ENCODE results near the gene EBF4. TPM values are rescaled to one million over a fixed set of nuclear protein-coding genes. Genes with fewer than 3 reads are reported as not detected.

The EBF4 gene
- total RNA-seq, 4 donors from 2014 or later = 3.7 to 101 (median 5.4) TPM

GRCh38 chr20:2771631-2772080 lies 79.1 kb downstream of the EBF4 start:
- TF ChIP-seq, protein P1, sequence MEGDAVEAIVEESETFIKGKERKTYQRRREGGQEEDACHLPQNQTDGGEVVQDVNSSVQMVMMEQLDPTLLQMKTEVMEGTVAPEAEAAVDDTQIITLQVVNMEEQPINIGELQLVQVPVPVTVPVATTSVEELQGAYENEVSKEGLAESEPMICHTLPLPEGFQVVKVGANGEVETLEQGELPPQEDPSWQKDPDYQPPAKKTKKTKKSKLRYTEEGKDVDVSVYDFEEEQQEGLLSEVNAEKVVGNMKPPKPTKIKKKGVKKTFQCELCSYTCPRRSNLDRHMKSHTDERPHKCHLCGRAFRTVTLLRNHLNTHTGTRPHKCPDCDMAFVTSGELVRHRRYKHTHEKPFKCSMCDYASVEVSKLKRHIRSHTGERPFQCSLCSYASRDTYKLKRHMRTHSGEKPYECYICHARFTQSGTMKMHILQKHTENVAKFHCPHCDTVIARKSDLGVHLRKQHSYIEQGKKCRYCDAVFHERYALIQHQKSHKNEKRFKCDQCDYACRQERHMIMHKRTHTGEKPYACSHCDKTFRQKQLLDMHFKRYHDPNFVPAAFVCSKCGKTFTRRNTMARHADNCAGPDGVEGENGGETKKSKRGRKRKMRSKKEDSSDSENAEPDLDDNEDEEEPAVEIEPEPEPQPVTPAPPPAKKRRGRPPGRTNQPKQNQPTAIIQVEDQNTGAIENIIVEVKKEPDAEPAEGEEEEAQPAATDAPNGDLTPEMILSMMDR (IDR thresholded peaks at IDR 0.05) = no peak
- TF ChIP-seq POLR2A (IDR thresholded peaks at IDR 0.05) = no peak
- TF ChIP-seq EP300 (IDR thresholded peaks at IDR 0.05; ENCODE audit: low read depth) = no peak
- TF ChIP-seq POLR2AphosphoS5 (IDR thresholded peaks at IDR 0.05) = no peak
- Histone ChIP-seq H3K4me3 (no peak overlapping the region), H3K27ac (no peak overlapping the region), H3K27me3 (peaks cover 29% of the 10 kb centered on the region), H3K36me3 (no peaks in the 10 kb centered on the region), H3K4me1 (peaks cover 0 to 5% (median 1%) of the 10 kb centered on the region in 4 donors), H3K9me3 (no peaks in the 10 kb centered on the region)
- in situ Hi-C loops (cut with MboI; ENCODE audit: low pct_ligation_motif_present in 1 of 4, low pct_unique_long_range_greater_than_20kb in 1 of 4, low sequenced_read_pairs in 3 of 4) = no loop called here
- intact Hi-C loops (cut with DNase I; ENCODE audit: low total_unique reads) = no loop called here
- 55 to 80% methylated on average over 1 to 12 of the region's 12 CpGs for WGBS, 2 donors (ENCODE audit: low coverage in 1 of 2)
- DNase-seq = no peak

DNA sequence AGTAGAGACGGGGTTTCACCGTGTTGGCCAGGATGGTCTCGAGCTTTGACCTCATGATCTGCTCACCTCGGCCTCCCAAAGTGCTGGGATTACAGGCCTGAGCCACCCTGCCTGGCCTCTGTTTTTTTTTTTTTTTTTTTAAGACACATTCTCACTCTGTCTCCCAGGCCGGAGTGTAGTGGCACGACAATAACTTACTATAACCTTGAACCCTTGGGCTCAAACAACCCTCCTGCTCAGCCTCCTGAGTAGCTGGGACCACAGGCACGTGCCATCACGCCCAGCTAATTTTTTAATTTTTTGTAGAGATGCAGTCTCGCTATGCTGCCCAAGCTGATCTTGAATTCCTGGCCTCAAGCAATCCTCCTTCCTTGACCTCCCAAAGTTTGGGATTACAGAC lies 81.2 kb downstream of the EBF4 start:
- in situ Hi-C loops (cut with MboI; ENCODE audit: low pct_ligation_motif_present in 1 of 4, low pct_unique_long_range_greater_than_20kb in 1 of 4, low sequenced_read_pairs in 3 of 4) = no loop called here

DNA sequence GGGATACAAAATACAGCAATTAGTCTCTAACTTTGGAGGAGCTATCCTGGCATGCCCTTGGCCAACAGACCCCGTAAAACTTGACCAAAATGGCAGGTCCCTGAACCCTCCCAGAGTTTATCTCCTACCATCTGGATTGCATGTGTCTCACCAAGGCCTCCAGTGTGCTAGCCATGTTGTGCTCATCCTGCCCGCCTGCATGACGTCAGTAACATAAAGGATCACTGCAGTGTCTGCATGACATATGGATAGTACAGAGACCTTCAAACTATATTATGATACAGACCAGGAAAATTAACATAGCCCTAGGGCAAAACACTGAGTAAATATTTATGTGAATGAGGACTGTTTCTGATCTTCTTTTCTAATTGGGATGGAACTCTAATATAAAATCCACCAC lies 82.6 kb downstream of the EBF4 start:
- 85 to 94% methylated on average over 2 to 3 of the region's 3 CpGs for WGBS, 2 donors (ENCODE audit: low coverage in 1 of 2)
- TF ChIP-seq, protein P1 (IDR thresholded peaks at IDR 0.05) = no peak
- TF ChIP-seq POLR2A (IDR thresholded peaks at IDR 0.05) (no peak), POLR2AphosphoS5 (IDR thresholded peaks at IDR 0.05) (no peak), EP300 (IDR thresholded peaks at IDR 0.05; ENCODE audit: low read depth) (no peak)
- DNase-seq = no peak
- Histone ChIP-seq H3K27ac (no peak overlapping the region), H3K9me3 (no peaks in the 10 kb centered on the region), H3K27me3 (peaks cover 18% of the 10 kb centered on the region), H3K36me3 (no peaks in the 10 kb centered on the region), H3K4me3 (no peak overlapping the region), H3K4me1 (no peaks in the 10 kb centered on the region)
- in situ Hi-C loops (cut with MboI; ENCODE audit: low pct_ligation_motif_present in 1 of 4, low pct_unique_long_range_greater_than_20kb in 1 of 4, low sequenced_read_pairs in 3 of 4) = no loop called here
- intact Hi-C loops (cut with DNase I; ENCODE audit: low total_unique reads) = no loop called here

More for the DNA sequence above, 81.2 kb downstream of the EBF4 start:
- DNase-seq = no peak
- Histone ChIP-seq H3K4me1 (no peaks in the 10 kb centered on the region), H3K27me3 (peaks cover 21% of the 10 kb centered on the region), H3K27ac (no peak overlapping the region), H3K9me3 (no peaks in the 10 kb centered on the region), H3K36me3 (no peaks in the 10 kb centered on the region), H3K4me3 (no peak overlapping the region)
- WGBS, 2 donors (ENCODE audit: low coverage in 1 of 2) = 76 to 87% methylated on average over 5 to 9 of the region's 9 CpGs
- intact Hi-C loops (cut with DNase I; ENCODE audit: low total_unique reads) = no loop called here
- TF ChIP-seq POLR2A (IDR thresholded peaks at IDR 0.05) (no peak), EP300 (IDR thresholded peaks at IDR 0.05; ENCODE audit: low read depth) (no peak), POLR2AphosphoS5 (IDR thresholded peaks at IDR 0.05) (no peak)
- TF ChIP-seq, protein P1 (IDR thresholded peaks at IDR 0.05) = no peak

- DNase-seq = no peak
- no peak for TF ChIP-seq POLR2AphosphoS5 (IDR thresholded peaks at IDR 0.05)
- TF ChIP-seq, protein P1 (IDR thresholded peaks at IDR 0.05) = no peak
- TF ChIP-seq EP300 (IDR thresholded peaks at IDR 0.05; ENCODE audit: low read depth) = no peak
- no peak for TF ChIP-seq POLR2A (IDR thresholded peaks at IDR 0.05)
- in situ Hi-C loops (cut with MboI; ENCODE audit: low pct_ligation_motif_present in 1 of 4, low pct_unique_long_range_greater_than_20kb in 1 of 4, low sequenced_read_pairs in 3 of 4) (no loop called here), intact Hi-C loops (cut with DNase I; ENCODE audit: low total_unique reads) (no loop called here)
- H3K4me1 ChIP-seq = no peaks in the 10 kb centered on the region
- H3K27me3 ChIP-seq = peaks cover 29% of the 10 kb centered on the region
- WGBS, 2 donors (ENCODE audit: low coverage in 1 of 2) = 66 to 83% methylated on average over 6 to 10 of the region's 10 CpGs
- H3K4me3 ChIP-seq = no peak overlapping the region
- H3K27ac ChIP-seq = no peak overlapping the region
- H3K36me3 ChIP-seq = no peaks in the 10 kb centered on the region
- no peaks in the 10 kb centered on the region for H3K9me3 ChIP-seq
These were observed 86.2 kb downstream of the EBF4 start for GRCh38 chr20:2778602-2779321.
